Raji (cell line): ENCODE measurements around the gene RAC2.

Experiments used
- POLR2A ChIP-seq: IDR thresholded peaks from 2 replicates; pipeline ENCODE4 v1.6.1; 2011; ENCODE audit warnings: low read depth, low read length, control low read depth; ENCODE audit not compliant: insufficient read depth

The RAC2 gene

DNA sequence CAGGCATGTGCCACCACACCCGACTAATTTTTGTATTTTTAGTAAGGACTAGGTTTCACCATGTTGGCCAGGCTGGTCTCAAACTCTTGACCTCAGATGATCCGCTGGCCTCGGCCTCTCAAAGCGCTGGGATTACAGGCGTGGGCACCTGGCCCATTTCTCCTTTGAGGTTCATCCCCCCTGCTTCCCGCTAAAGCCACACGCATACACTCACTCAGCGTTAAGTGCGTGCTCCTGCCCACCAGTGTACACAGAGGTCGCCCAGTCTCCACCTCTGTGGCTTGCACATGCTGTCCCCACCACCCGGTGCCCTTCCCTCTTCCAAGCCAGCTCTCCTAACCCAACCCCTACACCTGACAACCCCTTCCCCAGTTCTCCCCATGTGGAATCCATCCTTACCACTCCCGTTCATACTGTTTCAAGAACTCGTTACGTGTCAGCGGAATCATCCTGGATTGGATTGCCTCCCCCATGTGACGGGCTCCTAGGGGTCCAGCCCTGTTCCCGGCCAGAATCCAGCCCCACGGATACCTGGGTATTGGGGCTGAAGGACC, 22.6 kb upstream of the RAC2 start:
- no peak for TF ChIP-seq POLR2A

DNA sequence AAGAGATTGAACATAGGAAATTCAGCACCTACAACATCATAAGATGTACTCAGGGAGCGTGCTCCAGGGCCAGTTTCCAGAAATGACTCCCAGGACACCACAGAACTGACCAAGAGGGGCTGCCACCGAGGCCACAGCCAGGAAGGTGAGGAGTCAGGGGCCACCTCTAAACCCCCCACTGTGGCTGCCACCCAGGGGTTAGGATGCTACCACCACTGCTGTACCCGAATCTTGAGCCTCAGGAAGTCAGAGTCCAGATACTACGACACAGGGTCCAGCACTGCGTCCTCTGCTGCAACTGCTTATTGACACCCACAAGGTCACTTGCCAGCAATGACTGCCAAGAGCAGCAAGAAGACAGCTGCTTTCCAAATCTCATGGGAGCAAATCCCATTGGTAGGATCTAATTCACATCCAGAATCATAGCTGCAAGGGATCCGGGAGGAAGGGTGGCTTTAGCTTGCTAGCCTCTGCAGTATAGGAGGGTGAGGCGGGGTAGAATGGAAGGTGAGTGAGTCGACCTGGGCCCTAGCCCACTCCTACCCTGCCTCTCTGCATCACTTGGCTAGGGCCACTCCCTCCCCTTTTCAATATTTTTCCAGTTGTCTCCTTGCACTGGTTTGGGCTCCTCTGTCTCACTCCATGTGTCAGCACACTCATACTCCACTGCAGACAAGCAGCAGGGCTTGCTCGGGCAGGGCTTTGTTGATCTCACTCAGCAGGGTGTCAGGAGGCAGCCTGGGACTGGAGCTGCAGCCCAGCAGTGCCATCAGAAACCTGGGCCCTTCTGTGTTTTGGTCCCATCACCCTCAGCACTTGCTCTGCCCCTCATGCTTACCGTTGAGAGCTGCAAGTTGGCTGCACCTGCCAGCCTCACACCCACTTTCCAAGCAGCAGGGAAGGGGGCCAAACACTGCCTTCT, 20.2 kb upstream of the RAC2 start:
- no peak for TF ChIP-seq POLR2A

DNA sequence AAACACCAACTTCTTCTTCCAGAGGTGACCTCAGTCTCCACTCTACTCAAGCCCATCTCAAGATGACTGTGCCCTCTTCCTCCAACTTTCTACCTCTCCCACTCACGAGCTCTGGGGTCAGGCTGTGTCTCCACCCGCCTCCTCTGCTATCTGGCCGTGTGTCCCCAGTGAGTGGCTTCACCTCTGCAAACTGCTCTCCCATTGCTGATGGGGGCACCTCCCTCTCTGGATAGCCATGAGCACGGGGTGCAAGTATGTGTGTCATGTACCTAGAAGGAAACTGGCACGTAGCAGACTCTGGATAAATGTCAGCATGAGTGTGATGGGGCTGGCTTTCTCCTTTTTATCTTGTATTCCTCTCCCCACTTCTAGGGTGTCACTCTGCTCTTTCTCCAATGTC, 18.3 kb upstream of the RAC2 start:
- TF ChIP-seq POLR2A: no peak

DNA sequence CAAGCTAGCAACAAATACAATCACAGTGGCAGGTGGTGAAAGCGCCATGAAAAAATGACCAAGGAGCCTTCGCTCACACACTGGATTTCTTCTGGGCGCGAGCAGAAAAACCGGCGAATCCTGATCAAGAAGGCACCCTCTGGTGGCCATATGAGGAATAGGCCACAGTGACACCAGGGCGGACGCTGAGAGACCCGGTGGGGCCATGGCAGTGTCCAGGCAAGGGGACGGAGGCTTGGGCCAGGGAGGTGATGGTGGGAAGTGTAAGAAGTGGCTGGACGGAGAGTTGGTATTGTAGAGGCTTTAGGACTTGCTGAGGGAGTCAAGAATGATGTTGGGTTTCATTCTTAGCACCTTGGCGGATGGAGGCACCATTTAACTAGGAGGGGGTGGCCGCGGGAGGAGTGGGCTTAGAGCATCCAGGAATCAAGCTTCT, 16.9 kb upstream of the RAC2 start:
- no peak for TF ChIP-seq POLR2A

DNA sequence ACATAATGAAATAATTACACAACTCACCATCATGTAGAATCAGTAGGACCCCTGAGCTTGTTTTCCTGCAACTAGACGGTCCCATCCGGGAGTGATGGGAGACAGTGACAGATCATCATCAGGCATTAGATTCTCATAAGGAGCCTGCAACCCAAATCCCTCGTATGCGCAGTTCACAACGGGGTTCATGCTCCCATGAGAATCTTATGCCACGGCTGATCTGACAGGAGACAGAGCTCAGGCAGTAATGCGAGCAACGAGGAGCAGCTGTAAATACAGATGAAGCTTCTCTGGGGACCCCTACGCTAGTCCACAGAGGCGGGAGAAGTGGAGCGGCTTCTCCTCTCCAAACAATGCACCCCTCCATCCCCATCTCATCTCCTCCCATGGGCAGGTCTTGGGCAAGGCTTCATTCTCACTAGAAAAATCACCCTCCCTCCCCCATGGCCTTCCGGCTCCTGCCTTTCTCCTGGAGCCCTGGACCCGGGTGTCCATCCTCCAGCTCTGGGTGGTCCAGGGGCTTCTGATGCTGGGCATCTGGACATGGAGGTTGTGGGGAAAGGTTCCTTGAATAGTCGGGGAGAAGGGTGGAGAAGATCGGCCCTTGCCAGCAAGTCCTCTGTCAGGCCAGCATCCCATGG, 16.2 kb upstream of the RAC2 start:
- no peak for TF ChIP-seq POLR2A

DNA sequence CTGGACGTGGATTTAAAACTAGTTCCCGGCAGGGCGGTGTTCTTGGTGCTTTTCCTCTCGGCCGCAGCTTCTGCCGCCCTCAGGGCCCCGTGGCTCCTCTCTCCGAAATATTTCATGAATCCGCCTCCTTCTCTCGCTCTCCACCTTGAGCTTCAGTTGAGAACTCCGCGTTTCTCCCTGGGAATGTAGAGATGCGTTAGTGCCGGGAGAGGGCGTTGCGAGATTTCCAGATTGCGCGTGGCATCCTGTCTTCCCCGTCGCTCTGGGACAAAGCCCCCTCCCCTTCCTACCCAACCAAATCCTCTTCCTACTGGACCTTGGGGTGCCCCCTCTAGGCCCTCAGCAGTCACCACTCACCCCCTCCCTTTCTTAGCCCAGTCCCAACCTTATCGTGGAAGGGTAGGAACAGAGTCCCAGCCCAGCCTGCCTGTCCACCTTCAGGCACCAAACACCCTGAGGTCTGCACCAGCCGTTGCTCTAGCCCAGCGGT, 15.5 kb upstream of the RAC2 start:
- TF ChIP-seq POLR2A: no peak

DNA sequence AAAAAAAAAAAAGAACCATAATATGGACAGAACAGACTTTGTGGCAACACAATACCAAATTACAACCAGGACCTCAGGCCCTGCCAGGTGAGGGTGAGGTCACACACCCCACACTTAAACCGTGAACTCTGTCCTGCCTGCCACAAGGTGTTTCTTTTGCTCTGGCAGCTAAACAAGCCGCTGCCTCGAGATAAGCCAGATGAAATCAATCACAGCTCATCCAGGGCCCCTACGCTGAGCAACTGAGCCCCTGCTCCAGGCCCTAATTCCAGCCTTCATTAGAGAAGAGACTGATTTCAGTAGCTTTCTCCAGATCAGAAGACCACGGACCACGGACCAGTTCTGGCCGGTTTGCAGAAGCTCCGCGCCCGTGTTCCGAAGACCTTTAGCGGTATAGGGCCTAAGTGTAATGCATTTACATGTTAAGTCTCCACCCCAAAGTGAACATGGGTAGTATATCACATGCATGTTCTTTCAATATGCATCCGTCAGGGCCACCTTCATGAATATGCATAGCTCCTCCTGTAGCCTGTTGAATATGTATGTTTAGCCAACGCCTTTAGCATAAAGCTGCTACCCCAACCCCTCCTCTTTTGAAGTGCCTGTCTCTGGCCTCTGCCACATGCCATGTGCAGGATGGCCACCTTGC, 14.8 kb upstream of the RAC2 start:
- no peak for TF ChIP-seq POLR2A

DNA sequence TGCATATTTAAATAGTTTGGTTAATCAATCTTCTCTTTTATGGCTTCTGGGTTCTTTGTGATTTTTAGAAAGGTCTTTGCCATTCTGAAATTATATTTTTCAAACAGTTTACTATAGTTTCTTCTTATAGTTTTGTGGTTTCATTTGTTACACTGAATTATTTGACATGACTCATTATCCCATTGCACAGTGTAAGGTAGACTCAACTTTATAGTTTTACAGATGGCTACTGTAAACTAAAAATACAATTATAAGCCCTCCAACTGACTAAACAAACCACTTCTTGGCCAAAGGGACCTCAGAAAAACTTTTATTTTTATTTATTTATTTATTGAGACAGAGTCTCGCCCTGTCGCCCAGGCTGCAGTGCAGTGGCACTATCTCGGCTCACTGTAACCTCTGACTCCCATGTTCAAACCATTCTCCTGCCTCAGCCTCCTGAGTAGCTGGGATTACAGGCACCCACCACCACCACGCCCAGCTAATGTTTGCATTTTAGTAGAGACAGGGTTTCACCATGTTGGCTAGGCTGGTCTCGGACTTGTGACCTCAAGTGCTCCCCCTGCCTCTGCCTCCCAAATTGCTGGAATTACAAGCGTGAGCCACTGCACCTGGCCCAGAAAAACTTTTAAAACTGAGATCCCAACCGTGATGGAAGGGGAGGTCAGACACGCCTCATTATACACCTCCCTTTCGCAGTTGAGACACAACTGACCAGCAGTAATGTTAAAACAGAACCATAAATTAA, 14.1 kb upstream of the RAC2 start:
- no peak for TF ChIP-seq POLR2A

DNA sequence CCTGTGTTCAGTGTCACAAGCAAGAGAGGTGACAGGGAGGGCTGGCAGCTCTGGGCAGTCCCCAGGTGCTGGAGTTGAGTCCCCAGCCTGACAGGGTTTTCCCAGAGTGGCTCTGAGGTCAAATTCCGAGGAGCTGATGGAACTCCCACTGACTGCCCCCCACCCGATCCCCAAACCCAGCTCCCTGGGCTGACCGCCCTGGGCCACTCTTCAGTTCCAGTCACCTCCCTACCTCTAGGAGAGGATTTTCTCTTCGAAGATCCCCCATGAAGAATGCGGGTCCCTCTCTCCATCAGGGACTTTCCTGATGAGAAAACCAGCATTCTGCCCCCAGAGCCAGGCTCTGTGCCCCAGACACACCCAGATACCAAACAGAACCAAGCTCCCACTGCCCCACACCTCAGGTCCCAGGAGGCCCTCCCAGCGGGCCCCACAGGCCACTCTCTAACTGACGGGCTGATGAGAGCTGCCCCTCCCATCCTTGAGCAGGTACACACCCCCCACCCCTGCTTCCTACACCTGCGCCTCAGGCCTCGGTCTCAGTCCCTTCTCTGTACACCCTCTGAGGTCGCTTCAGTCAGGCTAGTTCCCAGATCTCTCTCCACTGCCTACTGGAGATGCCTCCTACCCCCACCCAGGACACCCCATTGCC, 12.1 kb upstream of the RAC2 start:
- 0 out of 2 replicates have a peak, but pooled peaks have one; percentile 28 for TF ChIP-seq POLR2A

DNA sequence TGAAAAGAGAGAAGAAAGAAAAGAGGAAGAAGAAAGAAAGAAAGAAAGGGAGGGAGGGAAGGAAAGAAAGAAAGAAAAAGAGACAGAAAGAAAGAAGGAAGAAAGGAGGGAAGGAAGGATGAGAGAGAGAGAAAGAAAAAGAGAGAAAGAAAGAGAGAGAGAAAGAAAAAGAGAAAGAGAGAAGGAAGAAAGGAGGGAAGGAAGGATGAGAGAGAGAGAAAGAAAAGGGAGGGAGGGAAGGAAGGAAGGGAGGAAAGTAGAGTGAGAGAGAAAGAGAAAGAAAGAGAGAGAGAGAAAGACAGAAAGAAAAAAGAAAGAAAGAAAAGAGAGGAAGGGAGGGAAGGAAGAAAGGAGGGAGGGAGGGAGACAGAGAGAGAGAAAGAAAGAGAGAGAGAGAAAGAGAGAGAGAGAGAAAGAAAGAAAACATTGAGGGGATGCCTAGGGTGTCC, 11.5 kb upstream of the RAC2 start:
- TF ChIP-seq POLR2A: no peak

DNA sequence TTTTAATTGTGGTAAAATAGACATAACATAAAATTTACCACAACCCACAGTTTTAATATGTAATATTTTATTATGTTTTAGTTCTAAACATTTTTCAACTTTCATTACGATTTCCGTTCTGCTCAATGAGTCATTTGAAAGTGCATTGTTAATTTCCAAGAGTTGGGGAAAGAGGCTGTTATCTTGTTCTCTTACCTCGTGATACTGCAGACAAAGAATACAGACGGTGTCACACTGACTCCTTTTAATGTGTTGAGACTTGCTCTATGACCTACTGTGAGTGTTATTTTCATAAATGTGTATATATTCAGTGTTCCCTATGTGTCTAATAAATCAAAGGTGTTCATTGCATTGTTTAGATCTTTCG, 10.8 kb upstream of the RAC2 start:
- TF ChIP-seq POLR2A: no peak

DNA sequence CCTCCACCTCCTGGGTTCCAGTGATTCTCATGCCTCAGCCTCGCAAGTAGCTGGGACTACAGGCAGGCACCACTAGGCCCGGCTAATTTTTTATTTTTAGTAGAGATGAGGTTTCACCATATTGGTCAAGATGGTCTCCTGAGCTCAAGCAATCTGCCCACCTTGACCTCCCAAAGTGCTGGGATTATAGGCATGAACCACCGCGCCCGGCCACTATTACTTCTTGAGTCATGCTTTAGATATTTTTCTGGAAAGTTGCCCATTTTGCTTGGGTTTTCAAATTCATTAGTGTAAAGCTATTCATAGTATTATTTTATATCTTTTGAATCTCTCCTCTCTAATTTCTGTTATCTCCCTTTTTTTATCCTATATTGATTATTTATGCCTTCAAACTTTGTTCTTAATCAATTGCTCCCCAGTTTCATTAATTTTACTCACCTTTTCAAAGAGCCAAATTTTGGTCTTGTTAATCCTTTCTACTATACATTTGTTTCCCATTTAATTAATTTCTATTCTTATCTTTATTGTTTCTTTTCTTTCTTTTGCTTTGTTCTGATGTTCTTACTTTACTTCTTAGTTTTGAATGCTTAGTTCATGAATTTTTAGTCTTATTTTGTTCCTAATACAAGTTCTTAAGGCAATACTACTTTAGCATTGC, 10.3 kb upstream of the RAC2 start:
- no peak for TF ChIP-seq POLR2A

DNA sequence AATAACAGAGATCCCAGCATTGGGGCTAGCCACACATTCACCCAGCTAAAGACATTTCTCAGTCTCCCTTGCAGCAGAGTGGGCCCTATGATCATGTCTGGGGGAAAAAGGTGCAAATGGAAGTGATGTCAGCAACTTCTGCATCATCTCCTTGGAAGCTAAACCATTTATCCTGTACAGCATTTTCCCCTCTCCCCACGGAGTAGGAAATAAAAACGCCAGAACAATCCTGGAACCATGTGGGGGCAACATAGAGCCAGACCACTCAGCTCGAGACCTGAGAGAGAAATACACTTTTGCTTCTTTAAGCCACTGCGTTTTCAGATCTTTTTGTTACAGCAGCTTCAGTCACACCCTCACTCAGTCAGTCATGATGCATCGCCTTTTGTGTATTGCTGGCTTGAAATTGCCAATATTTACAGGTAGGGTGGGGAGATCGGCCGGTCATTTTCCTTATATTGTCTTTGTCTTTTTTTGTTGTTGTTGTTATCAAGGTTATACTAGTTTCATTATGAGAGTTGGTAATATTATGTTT, 9.1 kb upstream of the RAC2 start:
- no peak for TF ChIP-seq POLR2A
